GM12864 (cell line): ENCODE results near the gene AGTPBP1.

ENCODE experiments used
- DNase-seq: peaks from one replicate; pipeline ENCODE4 v3.0.0-alpha.2; 2011; ENCODE audit warnings: low read depth
- H3K4me3 ChIP-seq: 2 replicates; pipeline ENCODE4 v1.5.1; 2011; ENCODE audit warnings: mild to moderate bottlenecking, low read depth, low read length, control low read depth
- CTCF ChIP-seq: IDR thresholded peaks from 2 replicates; pipeline ENCODE4 v1.5.1; 2011; ENCODE audit warnings: low read depth, mild to moderate bottlenecking, moderate library complexity, low read length, control low read depth, inconsistent platforms; ENCODE audit errors: missing control alignments

Gene AGTPBP1

GRCh38 chr9:85569988-85570387 is 171.8 kb downstream of the AGTPBP1 start:
- no peak overlapping the region for H3K4me3 ChIP-seq
- DNase-seq: no peak
- TF ChIP-seq CTCF: no peak

DNA sequence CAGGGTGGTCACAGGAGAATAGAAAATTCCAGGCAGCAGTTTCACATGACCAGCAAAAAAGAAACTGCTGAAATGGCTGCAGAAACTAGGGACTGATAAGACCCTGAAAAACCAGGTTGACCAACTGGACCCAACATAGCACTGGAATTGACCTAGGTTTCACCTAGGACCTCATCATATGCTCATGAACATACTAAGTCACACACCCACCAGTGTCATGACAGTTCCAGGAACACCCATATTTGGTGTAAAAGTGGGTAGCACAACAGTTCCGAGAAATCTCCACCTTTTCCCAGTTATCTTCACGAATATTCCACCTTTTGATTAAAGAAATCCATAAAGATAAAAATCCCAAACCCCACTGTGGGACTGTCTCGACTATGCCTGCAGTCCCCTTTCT is 182.2 kb downstream of the AGTPBP1 start:
- no peak for TF ChIP-seq CTCF
- no peak overlapping the region for H3K4me3 ChIP-seq
- DNase-seq: no peak

GRCh38 chr9:85554349-85554748 is 187.4 kb downstream of the AGTPBP1 start:
- no peak overlapping the region for H3K4me3 ChIP-seq
- no peak for DNase-seq
- TF ChIP-seq CTCF: no peak

- DNase-seq: no peak
- H3K4me3 ChIP-seq: no peak overlapping the region
- no peak for TF ChIP-seq CTCF
Observed at GRCh38 chr9:85553475-85553874, 188.3 kb downstream of the AGTPBP1 start.

DNA sequence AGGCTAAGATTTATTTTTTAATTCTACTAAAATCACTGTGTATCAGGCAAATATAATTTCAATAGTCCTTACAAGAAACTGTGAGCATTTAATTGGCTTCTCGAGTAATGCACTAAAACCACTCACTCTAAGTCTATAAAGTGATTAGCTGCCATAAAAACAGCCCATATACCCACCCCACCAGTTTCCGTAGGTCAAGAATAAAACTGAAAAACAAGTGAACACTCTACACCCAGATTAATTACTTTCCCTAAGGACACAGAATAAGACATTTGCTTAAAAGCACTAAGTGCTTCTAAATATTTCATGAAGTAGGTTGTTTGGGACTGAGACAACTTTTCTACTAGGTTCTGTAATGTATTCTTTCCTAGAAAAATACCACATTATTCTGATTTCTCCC is 194.2 kb downstream of the AGTPBP1 start:
- H3K4me3 ChIP-seq: no peak overlapping the region
- DNase-seq: no peak
- no peak for TF ChIP-seq CTCF

DNA sequence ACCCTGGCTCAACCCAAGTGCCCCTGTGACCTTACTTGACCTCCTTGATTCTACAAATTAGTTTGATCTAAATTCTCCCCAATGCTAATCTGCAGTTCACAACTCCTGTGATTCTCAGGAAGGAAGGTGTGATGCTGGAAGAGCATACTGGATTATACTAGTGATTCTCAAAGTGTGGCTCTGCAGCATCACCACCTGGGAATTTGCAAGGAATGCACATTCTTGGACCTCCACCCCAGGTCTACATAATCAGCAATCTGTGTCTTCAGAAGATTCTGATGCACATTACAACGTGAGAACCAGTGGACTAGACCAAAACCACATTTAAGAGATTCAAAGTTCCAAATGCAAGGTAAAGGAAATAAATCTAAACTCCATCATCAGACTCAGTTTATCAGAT is 198.6 kb downstream of the AGTPBP1 start:
- no peak for DNase-seq
- no peak overlapping the region for H3K4me3 ChIP-seq
- TF ChIP-seq CTCF: no peak

DNA sequence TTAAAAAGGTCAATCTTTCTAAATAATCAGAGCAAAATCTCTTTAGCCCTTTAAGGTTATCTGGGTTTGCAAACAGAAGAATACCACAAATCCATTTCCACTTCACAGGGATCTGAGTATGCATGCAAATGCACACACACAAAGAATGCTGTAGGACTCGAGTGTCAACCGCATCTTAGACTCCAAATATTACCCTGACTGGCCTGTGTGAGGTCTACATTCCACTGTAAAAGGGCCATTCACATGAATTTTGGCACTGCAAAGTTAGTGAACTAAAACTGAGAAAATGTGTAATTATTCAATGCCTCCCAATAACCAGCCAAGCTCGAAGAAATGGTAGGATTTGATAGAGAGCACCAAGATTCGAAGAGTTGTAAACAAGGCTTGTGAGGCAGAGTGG is 199.9 kb downstream of the AGTPBP1 start:
- no peak for DNase-seq
- no peak overlapping the region for H3K4me3 ChIP-seq
- TF ChIP-seq CTCF: no peak
